Endothelial cell of umbilical vein (primary cell): ENCODE measurements around the gene ZNF471.

Experiments used
- CTCF ChIP-seq, 2 donors: IDR thresholded peaks; 1 replicate in 1 of 2; 2 replicates in 1 of 2; pipeline ENCODE4 v1.5.1; 2011; ENCODE audit warnings: low read length in 2 of 2, mild to moderate bottlenecking in 2 of 2, moderate library complexity in 2 of 2, control low read depth in 1 of 2, inconsistent platforms in 1 of 2, low read depth in 1 of 2; ENCODE audit not compliant: insufficient read depth in 1 of 2; ENCODE audit errors: extremely low read depth in 1 of 2
- EZH2 ChIP-seq: IDR thresholded peaks from 2 replicates; pipeline ENCODE4 v1.6.1; 2012; ENCODE audit warnings: borderline replicate concordance, low read depth, mild to moderate bottlenecking, moderate library complexity, low read length, inconsistent platforms; ENCODE audit not compliant: severe bottlenecking
- FOS ChIP-seq: IDR thresholded peaks from 2 replicates; pipeline ENCODE4 v1.6.1; 2011; ENCODE audit warnings: mild to moderate bottlenecking, low read length, moderate library complexity, borderline replicate concordance; ENCODE audit not compliant: insufficient read depth
- GATA2 ChIP-seq: IDR thresholded peaks from 2 replicates; pipeline ENCODE4 v1.7.0; 2011; ENCODE audit warnings: low read depth, mild to moderate bottlenecking, moderate library complexity, mixed read lengths, low read length; ENCODE audit not compliant: insufficient read length, insufficient read depth
- JUN ChIP-seq: IDR thresholded peaks from 2 replicates; pipeline ENCODE4 v1.6.1; 2011; ENCODE audit warnings: borderline replicate concordance, low read depth; ENCODE audit not compliant: insufficient read length, insufficient read depth
- MAX ChIP-seq: IDR thresholded peaks from 2 replicates; pipeline ENCODE4 v1.6.1; 2011; ENCODE audit not compliant: insufficient read depth, insufficient read length
- MYC ChIP-seq: IDR thresholded peaks from one replicate; pipeline ENCODE4 v1.6.1; 2011; ENCODE audit warnings: mild to moderate bottlenecking, low read depth, low read length
- POLR2A ChIP-seq: IDR thresholded peaks from 2 replicates; pipeline ENCODE4 v1.6.1; 2012; ENCODE audit warnings: low read depth, mild to moderate bottlenecking, control low read depth, low read length
- POLR2AphosphoS5 ChIP-seq: IDR thresholded peaks from 2 replicates; pipeline ENCODE4 v1.6.1; 2012; ENCODE audit warnings: low read depth, mild to moderate bottlenecking, control low read depth, low read length, moderate library complexity; ENCODE audit not compliant: insufficient read depth

- TF ChIP-seq MAX (no peak), CTCF (IDR thresholded peaks at IDR 0.05; ENCODE audit: extremely low read depth in 1 of 2, insufficient read depth in 1 of 2, low read depth in 1 of 2, low read length in 2 of 2) (no peak), POLR2AphosphoS5 (no peak), FOS (no peak), POLR2A (no peak), GATA2 (no peak), JUN (no peak), EZH2 (no peak), MYC (no peak)
These were observed 66.3 kb downstream of the ZNF471 start for GRCh38 chr19:56573914-56574313.
